Stomach (tissue), 4 donors: Measurements from ENCODE around the gene DXO.

ENCODE experiments used
- EP300 ChIP-seq: sonication (generic); formaldehyde crosslinking; IDR thresholded peaks from one replicate; pipeline ENCODE4 v1.6.1; 2017; ENCODE audit warnings: antibody characterized with exemption
- POLR2A ChIP-seq, 4 donors: fragments of 450-650 bp; IDR thresholded peaks; one replicate each; pipeline ENCODE4 v1.6.1; 2016; ENCODE audit warnings: antibody characterized with exemption in 4 of 4, control low read depth in 2 of 4, mild to moderate bottlenecking in 1 of 4, moderate library complexity in 1 of 4
- POLR2AphosphoS5 ChIP-seq, 3 donors: sonication (generic); formaldehyde crosslinking; IDR thresholded peaks; one replicate each; pipeline ENCODE4 v1.6.1; 2016; ENCODE audit warnings: antibody characterized with exemption in 3 of 3
- TF ChIP-seq, protein P1 (sequence below), 7 experiments: fragments of 450-650 bp in 4 of 7; fragments of 200-600 bp in 3 of 7; sonication (generic) in 3 of 7; IDR thresholded peaks; one replicate each; pipeline ENCODE4 v1.5.1; 2016 to 2019; ENCODE audit warnings: antibody characterized with exemption in 7 of 7, control low read depth in 2 of 7, mild to moderate bottlenecking in 1 of 7

DNA sequence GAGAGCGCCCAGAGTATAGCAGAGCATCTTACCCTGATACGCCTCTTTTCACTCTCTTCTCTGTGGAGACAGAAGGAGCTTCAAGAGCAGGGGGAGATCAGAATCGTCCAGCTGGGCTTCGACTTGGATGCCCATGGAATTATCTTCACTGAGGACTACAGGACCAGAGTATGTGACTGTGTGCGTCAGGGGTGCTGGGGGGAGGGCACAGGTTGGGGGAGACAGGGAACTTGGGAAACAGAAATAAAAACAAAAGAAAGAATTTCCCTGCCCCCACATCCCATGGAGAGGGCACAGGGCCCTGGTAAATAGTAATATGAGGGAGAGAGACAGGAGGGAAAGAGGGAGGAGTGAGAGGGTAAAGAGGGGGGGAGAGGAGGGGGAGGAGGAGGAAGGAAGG, 6.9 kb upstream of the DXO start:
- TF ChIP-seq POLR2AphosphoS5 (IDR thresholded peaks at IDR 0.05) = no peak
- TF ChIP-seq EP300 = no peak
- TF ChIP-seq POLR2A (IDR thresholded peaks at IDR 0.05) = no peak
- TF ChIP-seq, protein P1, sequence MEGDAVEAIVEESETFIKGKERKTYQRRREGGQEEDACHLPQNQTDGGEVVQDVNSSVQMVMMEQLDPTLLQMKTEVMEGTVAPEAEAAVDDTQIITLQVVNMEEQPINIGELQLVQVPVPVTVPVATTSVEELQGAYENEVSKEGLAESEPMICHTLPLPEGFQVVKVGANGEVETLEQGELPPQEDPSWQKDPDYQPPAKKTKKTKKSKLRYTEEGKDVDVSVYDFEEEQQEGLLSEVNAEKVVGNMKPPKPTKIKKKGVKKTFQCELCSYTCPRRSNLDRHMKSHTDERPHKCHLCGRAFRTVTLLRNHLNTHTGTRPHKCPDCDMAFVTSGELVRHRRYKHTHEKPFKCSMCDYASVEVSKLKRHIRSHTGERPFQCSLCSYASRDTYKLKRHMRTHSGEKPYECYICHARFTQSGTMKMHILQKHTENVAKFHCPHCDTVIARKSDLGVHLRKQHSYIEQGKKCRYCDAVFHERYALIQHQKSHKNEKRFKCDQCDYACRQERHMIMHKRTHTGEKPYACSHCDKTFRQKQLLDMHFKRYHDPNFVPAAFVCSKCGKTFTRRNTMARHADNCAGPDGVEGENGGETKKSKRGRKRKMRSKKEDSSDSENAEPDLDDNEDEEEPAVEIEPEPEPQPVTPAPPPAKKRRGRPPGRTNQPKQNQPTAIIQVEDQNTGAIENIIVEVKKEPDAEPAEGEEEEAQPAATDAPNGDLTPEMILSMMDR (IDR thresholded peaks at IDR 0.05) = no peak
